ENCODE measurements around the gene MPRIP.

MPRIP gene

GRCh38 chr17:17102176-17102575 is 59.9 kb downstream of the MPRIP start:
- TF ChIP-seq, protein P1, sequence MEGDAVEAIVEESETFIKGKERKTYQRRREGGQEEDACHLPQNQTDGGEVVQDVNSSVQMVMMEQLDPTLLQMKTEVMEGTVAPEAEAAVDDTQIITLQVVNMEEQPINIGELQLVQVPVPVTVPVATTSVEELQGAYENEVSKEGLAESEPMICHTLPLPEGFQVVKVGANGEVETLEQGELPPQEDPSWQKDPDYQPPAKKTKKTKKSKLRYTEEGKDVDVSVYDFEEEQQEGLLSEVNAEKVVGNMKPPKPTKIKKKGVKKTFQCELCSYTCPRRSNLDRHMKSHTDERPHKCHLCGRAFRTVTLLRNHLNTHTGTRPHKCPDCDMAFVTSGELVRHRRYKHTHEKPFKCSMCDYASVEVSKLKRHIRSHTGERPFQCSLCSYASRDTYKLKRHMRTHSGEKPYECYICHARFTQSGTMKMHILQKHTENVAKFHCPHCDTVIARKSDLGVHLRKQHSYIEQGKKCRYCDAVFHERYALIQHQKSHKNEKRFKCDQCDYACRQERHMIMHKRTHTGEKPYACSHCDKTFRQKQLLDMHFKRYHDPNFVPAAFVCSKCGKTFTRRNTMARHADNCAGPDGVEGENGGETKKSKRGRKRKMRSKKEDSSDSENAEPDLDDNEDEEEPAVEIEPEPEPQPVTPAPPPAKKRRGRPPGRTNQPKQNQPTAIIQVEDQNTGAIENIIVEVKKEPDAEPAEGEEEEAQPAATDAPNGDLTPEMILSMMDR (IDR thresholded peaks at IDR 0.05; ENCODE audit: low read depth, low read length, missing control alignments), result no peak
- no peak for DNase-seq (ENCODE audit: extremely low read depth, low read depth)
- no peak overlapping the region for H3K4me3 ChIP-seq (replicated peaks; ENCODE audit: low read depth, low read length)

GRCh38 chr17:17103160-17103559 is 60.9 kb downstream of the MPRIP start:
- no peak overlapping the region for H3K4me3 ChIP-seq (replicated peaks; ENCODE audit: low read depth, low read length)
- TF ChIP-seq, protein P1 (IDR thresholded peaks at IDR 0.05; ENCODE audit: low read depth, low read length, missing control alignments), result no peak
- no peak for DNase-seq (ENCODE audit: extremely low read depth, low read depth)

- H3K4me3 ChIP-seq (replicated peaks; ENCODE audit: low read depth, low read length), result no peak overlapping the region
- no peak for DNase-seq (ENCODE audit: extremely low read depth, low read depth)
- TF ChIP-seq, protein P1 (IDR thresholded peaks at IDR 0.05; ENCODE audit: low read depth, low read length, missing control alignments), result no peak
Observed at GRCh38 chr17:17104036-17104435, 61.8 kb downstream of the MPRIP start.

DNA sequence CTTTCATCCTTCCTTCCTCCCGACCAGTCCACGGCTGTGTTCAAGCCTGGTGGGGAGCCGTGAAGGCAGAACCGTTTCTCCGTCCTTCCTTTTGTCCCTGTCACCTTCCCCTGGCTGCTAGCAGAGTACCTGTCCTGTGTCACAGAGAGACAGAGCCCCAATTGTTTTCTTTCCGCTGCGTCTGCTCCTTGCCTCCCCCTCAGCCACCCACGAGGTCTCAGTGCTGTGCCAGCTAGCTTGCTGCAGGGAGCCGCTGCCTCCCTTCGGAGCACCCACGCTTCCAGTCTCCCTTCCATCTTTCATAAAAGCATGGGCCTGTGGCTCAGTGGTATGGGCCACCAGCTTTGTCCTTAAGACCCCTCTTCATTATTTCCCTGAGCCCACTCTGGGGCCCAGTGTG is 62.2 kb downstream of the MPRIP start:
- no peak for DNase-seq (ENCODE audit: extremely low read depth, low read depth)
- H3K4me3 ChIP-seq (replicated peaks; ENCODE audit: low read depth, low read length), result no peak overlapping the region
- TF ChIP-seq, protein P1 (IDR thresholded peaks at IDR 0.05; ENCODE audit: low read depth, low read length, missing control alignments), result no peak

DNA sequence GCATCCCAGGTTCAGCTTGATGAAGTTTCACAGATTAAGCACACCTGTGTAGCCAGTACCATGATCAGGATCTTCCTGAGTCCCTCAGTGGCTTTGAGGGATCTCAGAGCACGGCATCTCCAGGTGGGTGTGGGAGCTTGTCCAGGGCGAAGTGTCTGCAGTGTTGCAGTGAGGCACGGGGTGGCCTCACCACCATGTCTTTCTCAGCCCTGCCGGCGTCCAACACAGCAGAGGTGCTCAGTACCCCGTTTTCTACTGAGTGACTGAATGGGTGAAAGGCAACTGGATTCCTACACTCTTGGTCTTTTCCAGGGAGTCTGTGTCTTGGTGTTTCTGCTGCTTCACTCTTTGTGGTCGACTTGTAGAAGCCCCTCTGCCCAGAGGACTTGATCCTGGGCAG is 63.7 kb downstream of the MPRIP start:
- H3K4me3 ChIP-seq (replicated peaks; ENCODE audit: low read depth, low read length), result no peak overlapping the region
- DNase-seq (ENCODE audit: extremely low read depth, low read depth), result no peak
- TF ChIP-seq, protein P1 (IDR thresholded peaks at IDR 0.05; ENCODE audit: low read depth, low read length, missing control alignments), result no peak

DNA sequence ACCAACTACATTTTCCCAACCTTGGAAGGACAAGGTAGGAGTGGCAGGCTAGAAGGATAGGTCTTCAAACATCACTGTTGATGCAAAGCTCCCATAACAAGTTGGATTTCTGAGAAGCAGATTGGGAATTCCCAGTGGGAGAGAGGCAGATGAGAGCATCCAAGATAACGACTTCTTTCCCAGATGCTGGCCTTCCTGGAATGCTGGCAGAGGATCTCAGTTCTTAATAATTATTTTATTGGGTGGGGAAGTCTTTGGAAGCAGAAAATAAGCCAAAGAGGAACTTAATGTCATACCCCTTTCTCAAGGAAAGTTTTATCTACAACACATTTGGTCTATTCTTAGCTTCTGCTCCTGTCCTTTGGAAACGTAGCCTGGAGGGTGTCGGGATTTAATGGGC is 64.5 kb downstream of the MPRIP start:
- H3K4me3 ChIP-seq (replicated peaks; ENCODE audit: low read depth, low read length), result no peak overlapping the region
- DNase-seq (ENCODE audit: extremely low read depth, low read depth), result no peak
- TF ChIP-seq, protein P1 (IDR thresholded peaks at IDR 0.05; ENCODE audit: low read depth, low read length, missing control alignments), result no peak

DNA sequence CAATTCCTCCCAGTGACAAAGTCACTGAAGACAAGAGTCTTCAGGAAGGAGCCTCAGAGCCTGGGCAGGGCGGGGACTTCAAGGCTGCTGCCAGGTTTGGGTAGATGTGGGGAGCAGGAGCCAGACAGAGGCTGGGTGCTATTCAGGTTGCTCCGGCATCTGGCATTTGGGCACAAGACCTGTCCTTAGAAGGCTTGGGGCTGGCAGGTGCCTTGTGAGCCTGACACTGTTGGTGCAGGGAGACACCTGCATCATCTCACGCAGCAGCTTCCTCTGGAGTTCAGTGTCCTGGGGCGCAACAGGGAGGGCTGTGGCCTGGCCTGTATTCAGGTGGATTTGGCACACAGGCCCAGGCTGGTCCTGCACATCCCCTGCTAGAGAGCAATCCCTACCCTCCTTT is 65.0 kb downstream of the MPRIP start:
- TF ChIP-seq, protein P1 (IDR thresholded peaks at IDR 0.05; ENCODE audit: low read depth, low read length, missing control alignments), result no peak
- no peak for DNase-seq (ENCODE audit: extremely low read depth, low read depth)
- H3K4me3 ChIP-seq (replicated peaks; ENCODE audit: low read depth, low read length), result no peak overlapping the region

Data from HFF-Myc (cell line).